Mucosa of rectum (tissue), 2 donors: Measurements from ENCODE around the gene MVB12B.

ENCODE experiments used
- H3K27ac ChIP-seq, 2 donors: one replicate each; pipeline ENCODE4 v1.7.0; 2013; ENCODE audit warnings: inconsistent platforms in 2 of 2, low read depth in 2 of 2, low read length in 2 of 2
- H3K27me3 ChIP-seq, 2 donors: one replicate each; pipeline ENCODE4 v1.7.0; 2013; ENCODE audit warnings: low read length in 2 of 2; ENCODE audit not compliant: control insufficient read depth in 2 of 2, insufficient read depth in 2 of 2
- H3K36me3 ChIP-seq, 2 donors: one replicate each; pipeline ENCODE4 v1.7.0; 2013; ENCODE audit warnings: low read length in 2 of 2; ENCODE audit not compliant: control insufficient read depth in 2 of 2, insufficient read depth in 2 of 2
- H3K4me1 ChIP-seq, 2 donors: one replicate each; pipeline ENCODE4 v1.7.0; 2013; ENCODE audit warnings: low read length in 2 of 2, mild to moderate bottlenecking in 1 of 2; ENCODE audit not compliant: control insufficient read depth in 2 of 2, insufficient read depth in 2 of 2
- H3K4me3 ChIP-seq, 2 donors: one replicate each; pipeline ENCODE4 v1.7.0; 2013; ENCODE audit warnings: low read length in 2 of 2
- H3K9ac ChIP-seq, 2 donors: one replicate each; pipeline ENCODE4 v1.7.0; 2013; ENCODE audit warnings: low read length in 2 of 2, low read depth in 1 of 2, mild to moderate bottlenecking in 1 of 2
- H3K9me3 ChIP-seq, 2 donors: one replicate each; pipeline ENCODE4 v1.7.0; 2013; ENCODE audit warnings: low read length in 2 of 2; ENCODE audit not compliant: control insufficient read depth in 2 of 2
- donor health status: healthy.
- donor health status: Normal muscosa, but diverticular disease.

MVB12B gene

GRCh38 chr9:126392662-126393371, 66.2 kb downstream of the MVB12B start:
- H3K27me3 ChIP-seq: no peaks in the 10 kb centered on the region
- no peak overlapping the region for H3K9ac ChIP-seq
- no peaks in the 10 kb centered on the region for H3K9me3 ChIP-seq
- H3K4me3 ChIP-seq: no peak overlapping the region
- H3K4me1 ChIP-seq: peaks cover 4 to 5% of the 10 kb centered on the region in 2 donors
- H3K27ac ChIP-seq: peak overlapping the region; percentile 19 to 65
- peaks cover 20 to 36% of the 10 kb centered on the region in 2 donors for H3K36me3 ChIP-seq

GRCh38 chr9:126393876-126394275, 67.2 kb downstream of the MVB12B start:
- H3K9ac ChIP-seq: no peak overlapping the region
- no peaks in the 10 kb centered on the region for H3K27me3 ChIP-seq
- no peak overlapping the region for H3K4me3 ChIP-seq
- no peaks in the 10 kb centered on the region for H3K9me3 ChIP-seq
- no peak overlapping the region for H3K27ac ChIP-seq
- peaks cover 20 to 36% of the 10 kb centered on the region in 2 donors for H3K36me3 ChIP-seq
- peaks cover 4 to 7% of the 10 kb centered on the region in 2 donors for H3K4me1 ChIP-seq

- no peak overlapping the region for H3K27ac ChIP-seq
- peaks cover 22 to 38% of the 10 kb centered on the region in 2 donors for H3K36me3 ChIP-seq
- H3K9me3 ChIP-seq: no peaks in the 10 kb centered on the region
- no peak overlapping the region for H3K9ac ChIP-seq
- H3K4me3 ChIP-seq: no peak overlapping the region
- H3K4me1 ChIP-seq: peaks cover 4 to 7% of the 10 kb centered on the region in 2 donors
- H3K27me3 ChIP-seq: no peaks in the 10 kb centered on the region
Measured at GRCh38 chr9:126394802-126395201, 68.2 kb downstream of the MVB12B start.

GRCh38 chr9:126395439-126396212, 69.0 kb downstream of the MVB12B start:
- H3K9ac ChIP-seq: no peak overlapping the region
- peaks cover 23 to 41% of the 10 kb centered on the region in 2 donors for H3K36me3 ChIP-seq
- no peak overlapping the region for H3K27ac ChIP-seq
- peaks cover 4 to 7% of the 10 kb centered on the region in 2 donors for H3K4me1 ChIP-seq
- H3K9me3 ChIP-seq: no peaks in the 10 kb centered on the region
- no peak overlapping the region for H3K4me3 ChIP-seq
- H3K27me3 ChIP-seq: no peaks in the 10 kb centered on the region

- Histone ChIP-seq H3K4me3 (no peak overlapping the region), H3K36me3 (peaks cover 21 to 40% of the 10 kb centered on the region in 2 donors), H3K27me3 (no peaks in the 10 kb centered on the region), H3K4me1 (peaks cover 4 to 7% of the 10 kb centered on the region in 2 donors), H3K9me3 (no peaks in the 10 kb centered on the region), H3K27ac (no peak overlapping the region), H3K9ac (no peak overlapping the region)
Measured at GRCh38 chr9:126397056-126397455, 70.4 kb downstream of the MVB12B start.

- no peaks in the 10 kb centered on the region for H3K9me3 ChIP-seq
- H3K36me3 ChIP-seq: peaks cover 18 to 38% of the 10 kb centered on the region in 2 donors
- H3K27ac ChIP-seq: no peak overlapping the region
- H3K9ac ChIP-seq: no peak overlapping the region
- H3K4me3 ChIP-seq: no peak overlapping the region
- no peaks in the 10 kb centered on the region for H3K27me3 ChIP-seq
- peaks cover 4 to 7% of the 10 kb centered on the region in 2 donors for H3K4me1 ChIP-seq
Measured at GRCh38 chr9:126398403-126399058, 71.9 kb downstream of the MVB12B start.

- H3K27ac ChIP-seq: no peak overlapping the region
- no peak overlapping the region for H3K9ac ChIP-seq
- H3K4me3 ChIP-seq: no peak overlapping the region
- H3K9me3 ChIP-seq: no peaks in the 10 kb centered on the region
- peaks cover 4 to 7% of the 10 kb centered on the region in 2 donors for H3K4me1 ChIP-seq
- H3K36me3 ChIP-seq: peaks cover 16 to 34% of the 10 kb centered on the region in 2 donors
- no peaks in the 10 kb centered on the region for H3K27me3 ChIP-seq
Measured at GRCh38 chr9:126399251-126399650, 72.6 kb downstream of the MVB12B start.

GRCh38 chr9:126399789-126400188, 73.2 kb downstream of the MVB12B start:
- Histone ChIP-seq H3K4me3 (no peak overlapping the region), H3K9ac (no peak overlapping the region), H3K27me3 (no peaks in the 10 kb centered on the region), H3K36me3 (peaks cover 14 to 33% of the 10 kb centered on the region in 2 donors), H3K4me1 (peaks cover 4 to 7% of the 10 kb centered on the region in 2 donors), H3K9me3 (no peaks in the 10 kb centered on the region), H3K27ac (no peak overlapping the region)

- Histone ChIP-seq H3K27me3 (no peaks in the 10 kb centered on the region), H3K36me3 (peaks cover 11 to 26% of the 10 kb centered on the region in 2 donors), H3K27ac (no peak overlapping the region), H3K4me3 (no peak overlapping the region), H3K4me1 (peaks cover 2 to 3% of the 10 kb centered on the region in 2 donors), H3K9ac (no peak overlapping the region), H3K9me3 (no peaks in the 10 kb centered on the region)
Measured at GRCh38 chr9:126400571-126400970, 73.9 kb downstream of the MVB12B start.

- Histone ChIP-seq H3K36me3 (peaks cover 11 to 24% of the 10 kb centered on the region in 2 donors), H3K27ac (no peak overlapping the region)
Measured at GRCh38 chr9:126401107-126401506, 74.5 kb downstream of the MVB12B start.

More at GRCh38 chr9:126401107-126401506, 74.5 kb downstream of the MVB12B start:
- H3K27me3 ChIP-seq: no peaks in the 10 kb centered on the region
- no peaks in the 10 kb centered on the region for H3K9me3 ChIP-seq
- H3K9ac ChIP-seq: no peak overlapping the region
- H3K4me1 ChIP-seq: peaks cover 0 to 3% of the 10 kb centered on the region in 2 donors
- no peak overlapping the region for H3K4me3 ChIP-seq
